Activated CD4-positive, alpha-beta T cell treated with anti-CD3 and anti-CD28 coated beads for 36 hours (primary cell): Measurements from ENCODE around the gene AHRR. TPM values are rescaled to one million over a fixed set of nuclear protein-coding genes. Genes with fewer than 3 reads are reported as not detected.
A peak's percentile ranks its signal among the peaks of the same experiment; 100 is the strongest.

Experiments used
- ATAC-seq: fragments of 200-7000 bp; cut with Tn5 transposase; one replicate; pipeline ENCODE4 v1.10.0; 2021; ENCODE audit warnings: mild to moderate bottlenecking, moderate library complexity
- CTCF ChIA-PET: fragments of 350-600 bp; sonication (Branson Sonifier 250); formaldehyde crosslinking; loops from one replicate; lab custom pipeline; 2021; ENCODE audit warnings: antibody characterized with exemption; lab: Charles Lee
- POLR2A ChIA-PET: fragments of 350-600 bp; sonication (Branson Sonifier 250); formaldehyde crosslinking; loops from one replicate; lab custom pipeline; 2021; ENCODE audit warnings: antibody characterized with exemption, inconsistent platforms; lab: Charles Lee
- DNase-seq: peaks from one replicate; pipeline ENCODE4 v3.0.0-alpha.2; 2020
- H3K27ac Mint-ChIP-seq: one replicate; pipeline ENCODE4 v1.8.0; 2021; ENCODE audit warnings: mixed read lengths
- H3K27me3 Mint-ChIP-seq: one replicate; pipeline ENCODE4 v1.8.0; 2021; ENCODE audit warnings: mixed read lengths
- H3K36me3 Mint-ChIP-seq: one replicate; pipeline ENCODE4 v1.8.0; 2021; ENCODE audit warnings: low read depth, mixed read lengths
- H3K4me1 Mint-ChIP-seq: one replicate; pipeline ENCODE4 v1.8.0; 2021; ENCODE audit warnings: mixed read lengths
- H3K4me3 Mint-ChIP-seq: one replicate; pipeline ENCODE4 v1.8.0; 2021; ENCODE audit warnings: mild to moderate bottlenecking, moderate library complexity, mixed read lengths
- H3K9me3 Mint-ChIP-seq: one replicate; pipeline ENCODE4 v1.8.0; 2021; ENCODE audit warnings: low read depth, mixed read lengths
- intact Hi-C, 2 experiments: fragments of 100-400 bp; cut with DNase I in 1 of 2; cut with micrococcal nuclease in 1 of 2; formaldehyde crosslinking; loops; one replicate each; pipeline versions ENCODE4 v1.14.2 to v1.15.1; 2022 to 2024; cut with DNase I, micrococcal nuclease
- total RNA-seq, 2 experiments: library from RNA; stranded (reverse); gene quantifications; one replicate each; pipeline ENCODE4 v1.2.3, GENCODE V29; 2021

The AHRR gene
- total RNA-seq, 2 experiments from 2014 or later = 15.1 to 20.5 TPM

GRCh38 chr5:422323-423232 lies 101.1 kb downstream of the AHRR start:
- intact Hi-C loops = no loop called here
- H3K4me3 Mint-ChIP-seq = no peak overlapping the region
- H3K27ac Mint-ChIP-seq = no peak overlapping the region
- peaks cover 6% of the 10 kb centered on the region for H3K27me3 Mint-ChIP-seq
- ATAC-seq (no peak), DNase-seq (no peak)
- no peaks in the 10 kb centered on the region for H3K9me3 Mint-ChIP-seq
- peaks cover 16% of the 10 kb centered on the region for H3K36me3 Mint-ChIP-seq
- ChIA-PET POLR2A (no interaction called here), CTCF (no interaction called here)
- no peaks in the 10 kb centered on the region for H3K4me1 Mint-ChIP-seq

DNA sequence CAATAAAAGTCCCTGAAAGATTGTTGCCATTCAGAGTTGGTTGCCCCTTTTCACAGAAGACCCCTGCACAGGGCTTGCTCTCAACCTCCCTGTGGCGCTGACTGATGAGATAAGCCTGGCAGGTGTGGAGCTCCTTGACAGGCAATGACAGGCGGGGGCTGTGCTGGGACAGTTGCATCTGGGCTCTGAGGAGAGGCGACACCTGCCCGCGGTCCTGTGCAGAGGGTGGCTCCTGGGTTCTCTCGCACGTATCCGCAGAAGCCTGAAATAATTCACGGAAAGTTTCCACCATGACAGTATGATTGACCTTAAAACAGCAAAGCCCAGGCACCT lies 101.7 kb downstream of the AHRR start:
- Mint-ChIP-seq H3K27ac (no peak overlapping the region), H3K4me3 (no peak overlapping the region), H3K27me3 (peaks cover 6% of the 10 kb centered on the region), H3K4me1 (no peaks in the 10 kb centered on the region), H3K9me3 (no peaks in the 10 kb centered on the region), H3K36me3 (peaks cover 20% of the 10 kb centered on the region)
- ChIA-PET POLR2A (no interaction called here), CTCF (no interaction called here)
- ATAC-seq (no peak), DNase-seq (no peak)
- intact Hi-C loops = no loop called here

GRCh38 chr5:423626-424261 lies 102.2 kb downstream of the AHRR start:
- POLR2A ChIA-PET = no interaction called here
- no peaks in the 10 kb centered on the region for H3K4me1 Mint-ChIP-seq
- H3K27me3 Mint-ChIP-seq = peaks cover 6% of the 10 kb centered on the region
- H3K9me3 Mint-ChIP-seq = no peaks in the 10 kb centered on the region
- CTCF ChIA-PET = no interaction called here
- H3K27ac Mint-ChIP-seq = no peak overlapping the region
- intact Hi-C loops = no loop called here
- ATAC-seq (no peak), DNase-seq (no peak)
- no peak overlapping the region for H3K4me3 Mint-ChIP-seq
- H3K36me3 Mint-ChIP-seq = peaks cover 22% of the 10 kb centered on the region

GRCh38 chr5:424301-425110 lies 103.0 kb downstream of the AHRR start:
- Mint-ChIP-seq H3K36me3 (peaks cover 24% of the 10 kb centered on the region), H3K9me3 (no peaks in the 10 kb centered on the region)

DNA sequence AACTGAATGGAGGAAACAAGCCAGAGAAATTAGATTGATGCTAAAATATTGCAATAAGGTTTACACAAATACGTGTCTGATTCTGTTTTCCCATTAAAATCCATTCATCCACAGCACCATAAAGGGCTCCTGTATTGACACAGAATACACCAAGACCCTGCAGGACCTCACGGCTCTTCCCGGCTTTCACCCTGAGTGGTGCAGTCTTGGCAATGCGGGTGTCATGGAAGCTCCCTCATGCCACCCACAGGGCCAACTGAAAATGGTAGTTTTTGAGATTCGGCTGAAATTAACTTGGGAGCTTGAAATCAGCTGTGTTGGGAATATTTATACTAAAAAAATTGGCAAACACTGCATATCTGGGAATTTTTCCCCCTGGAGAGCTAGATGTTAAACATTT lies 104.2 kb downstream of the AHRR start:
- ChIA-PET POLR2A (interaction anchor here (0.7 kb wide), 1 partner anchor 44 kb away, joined by 4 read pairs; no protein-coding TSS in a partner anchor), CTCF (interaction anchor here (0.6 to 1.7 kb wide), 6 partner anchors 43 to 237 kb away, joined by 3 to 15 read pairs (median 4); no protein-coding TSS in a partner anchor)
- DNase-seq (peak; percentile 45), ATAC-seq (peak; percentile 66)
- Mint-ChIP-seq H3K27me3 (peaks cover 6% of the 10 kb centered on the region), H3K4me1 (no peaks in the 10 kb centered on the region), H3K4me3 (no peak overlapping the region), H3K36me3 (peaks cover 19% of the 10 kb centered on the region), H3K9me3 (no peaks in the 10 kb centered on the region), H3K27ac (no peak overlapping the region)
- intact Hi-C loops = loop anchor here in 1 of 2 experiments (1.0 kb wide), 2 partner anchors 108 to 237 kb away; no protein-coding TSS in a partner anchor

More at GRCh38 chr5:424301-425110, 103.0 kb downstream of the AHRR start:
- Mint-ChIP-seq H3K4me1 (no peaks in the 10 kb centered on the region), H3K4me3 (no peak overlapping the region), H3K27ac (no peak overlapping the region), H3K27me3 (peaks cover 6% of the 10 kb centered on the region)
- CTCF ChIA-PET = interaction anchor here (0.6 to 1.7 kb wide), 2 partner anchors 56 to 236 kb away, joined by 4 to 15 read pairs; no protein-coding TSS in a partner anchor
- intact Hi-C loops = loop anchor here in 1 of 2 experiments (1.0 kb wide), 2 partner anchors 107 to 236 kb away; no protein-coding TSS in a partner anchor
- no peak for DNase-seq
- no peak for ATAC-seq
- POLR2A ChIA-PET = no interaction called here

GRCh38 chr5:426392-426976 lies 105.0 kb downstream of the AHRR start:
- H3K36me3 Mint-ChIP-seq = peaks cover 19% of the 10 kb centered on the region
- POLR2A ChIA-PET = interaction anchor here (0.7 kb wide), 1 partner anchor 45 kb away, joined by 4 read pairs; no protein-coding TSS in a partner anchor
- peaks cover 6% of the 10 kb centered on the region for H3K27me3 Mint-ChIP-seq
- no peak overlapping the region for H3K27ac Mint-ChIP-seq
- no peaks in the 10 kb centered on the region for H3K4me1 Mint-ChIP-seq
- no peak overlapping the region for H3K4me3 Mint-ChIP-seq
- no peak for ATAC-seq
- H3K9me3 Mint-ChIP-seq = no peaks in the 10 kb centered on the region
- intact Hi-C loops = no loop called here
- CTCF ChIA-PET = interaction anchor here (0.6 to 1.7 kb wide), 5 partner anchors 46 to 238 kb away, joined by 3 to 15 read pairs (median 4); no protein-coding TSS in a partner anchor
- no peak for DNase-seq

DNA sequence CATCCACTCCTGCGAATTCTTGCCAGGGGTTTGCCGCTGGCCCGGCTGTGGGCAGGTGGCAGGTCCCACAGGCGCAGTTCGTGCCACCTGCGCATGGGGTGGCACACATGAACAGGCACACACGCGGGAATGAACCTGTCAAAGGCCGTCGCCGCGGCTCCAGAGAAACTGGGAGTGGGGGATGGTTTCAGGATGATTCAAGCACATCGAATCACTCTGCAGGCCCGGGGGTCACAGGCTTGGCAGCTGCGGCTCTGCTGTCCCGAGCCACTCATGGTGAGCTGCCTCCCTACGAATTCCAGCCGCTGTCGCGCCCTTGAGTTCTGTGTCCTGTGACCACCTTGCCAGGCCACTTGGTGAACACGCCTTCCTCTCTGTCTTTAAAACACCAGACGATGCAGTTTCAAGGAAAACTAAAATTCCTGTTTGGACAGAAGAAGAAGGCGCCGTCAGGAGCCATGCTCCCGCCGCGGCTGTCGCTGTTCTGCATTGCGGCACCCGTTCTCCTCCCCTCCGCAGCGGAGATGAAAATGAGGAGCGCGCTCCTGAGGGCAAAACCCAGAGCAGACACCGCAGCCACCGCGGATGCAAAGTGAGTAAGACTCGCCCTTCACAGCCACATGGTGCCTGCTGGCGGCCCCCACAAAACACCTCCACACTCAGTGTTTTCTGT lies 106.0 kb downstream of the AHRR start:
- intact Hi-C loops = no loop called here
- DNase-seq = no peak
- Mint-ChIP-seq H3K27me3 (peaks cover 6% of the 10 kb centered on the region), H3K27ac (no peak overlapping the region), H3K4me1 (no peaks in the 10 kb centered on the region), H3K36me3 (peaks cover 19% of the 10 kb centered on the region), H3K4me3 (no peak overlapping the region), H3K9me3 (no peaks in the 10 kb centered on the region)
- no peak for ATAC-seq
- ChIA-PET POLR2A (no interaction called here), CTCF (no interaction called here)

GRCh38 chr5:428219-428618 lies 106.7 kb downstream of the AHRR start:
- Mint-ChIP-seq H3K27ac (no peak overlapping the region), H3K4me3 (no peak overlapping the region), H3K4me1 (no peaks in the 10 kb centered on the region), H3K27me3 (peaks cover 6% of the 10 kb centered on the region), H3K9me3 (no peaks in the 10 kb centered on the region), H3K36me3 (peaks cover 15% of the 10 kb centered on the region)
- DNase-seq (no peak), ATAC-seq (no peak)
- POLR2A ChIA-PET = no interaction called here
- CTCF ChIA-PET = no interaction called here
- intact Hi-C loops = no loop called here

GRCh38 chr5:428754-429452 lies 107.4 kb downstream of the AHRR start:
- H3K36me3 Mint-ChIP-seq = peaks cover 13% of the 10 kb centered on the region
- no peaks in the 10 kb centered on the region for H3K4me1 Mint-ChIP-seq
- CTCF ChIA-PET = interaction anchor here (1.5 kb wide), 1 partner anchor 9 kb away, joined by 3 read pairs; no protein-coding TSS in a partner anchor
- intact Hi-C loops = no loop called here
- H3K9me3 Mint-ChIP-seq = no peaks in the 10 kb centered on the region
- no peak overlapping the region for H3K4me3 Mint-ChIP-seq
- ATAC-seq (no peak), DNase-seq (no peak)
- H3K27ac Mint-ChIP-seq = no peak overlapping the region
- peaks cover 6% of the 10 kb centered on the region for H3K27me3 Mint-ChIP-seq
- POLR2A ChIA-PET = no interaction called here
